HepG2 (cell line): ENCODE data around the gene AANAT. TPM values are rescaled to one million over a fixed set of nuclear protein-coding genes. Genes with fewer than 3 reads are reported as not detected.

Source experiments
- AFF4 ChIP-seq: sonication (generic); formaldehyde crosslinking; IDR thresholded peaks from 2 replicates; pipeline ENCODE4 v1.4.0; 2020; ENCODE audit warnings: missing genetic modification reagents
- AGO1 ChIP-seq: fragments of 200-400 bp; formaldehyde crosslinking; IDR thresholded peaks from 2 replicates; pipeline ENCODE4 v1.6.1; 2017; ENCODE audit warnings: mild to moderate bottlenecking, low read depth, low read length, moderate library complexity; ENCODE audit not compliant: poor library complexity, severe bottlenecking
- polyA plus RNA-seq, 8 experiments: library from polyadenylated mRNA; depleted of rRNA in 3 of 8; stranded (reverse) in 7 of 8; unstranded in 1 of 8; fragments of >200 nt; fragmentation: Illumina TruSeq in 4 of 8; extraction: Trizol in 4 of 8; gene quantifications; 2 replicates each; pipeline versions ENCODE4 v1.2.1 to v1.2.3, GENCODE V29; 2011 to 2016; ENCODE audit warnings: low read depth in 4 of 8, missing spikeins in 1 of 8, mixed read lengths in 1 of 8; ENCODE audit not compliant: insufficient read depth in 1 of 8
- total RNA-seq, 5 experiments: library from RNA; depleted of rRNA; stranded (reverse); fragments of >200 nt; fragmentation: Illumina TruSeq; extraction: Trizol; gene quantifications; 2 replicates each; pipeline ENCODE4 v1.2.3, GENCODE V29; 2016; ENCODE audit warnings: low read depth in 1 of 5
- TF ChIP-seq, protein P1 (sequence below): sonication (generic); formaldehyde crosslinking; IDR thresholded peaks from 2 replicates; pipeline ENCODE4 v1.5.0; 2020; ENCODE audit warnings: mild to moderate bottlenecking, missing genetic modification reagents, borderline replicate concordance

Gene AANAT
- total and polyA plus RNA-seq, 2 of the 13 experiments (the other 11 are each of a cell fraction or from before 2014, with no cell fraction given), result 0.07 TPM; not detected in 1

GRCh38 chr17:76449126-76449525 lies 18.3 kb upstream of the AANAT start (continued):
- TF ChIP-seq, protein P1, sequence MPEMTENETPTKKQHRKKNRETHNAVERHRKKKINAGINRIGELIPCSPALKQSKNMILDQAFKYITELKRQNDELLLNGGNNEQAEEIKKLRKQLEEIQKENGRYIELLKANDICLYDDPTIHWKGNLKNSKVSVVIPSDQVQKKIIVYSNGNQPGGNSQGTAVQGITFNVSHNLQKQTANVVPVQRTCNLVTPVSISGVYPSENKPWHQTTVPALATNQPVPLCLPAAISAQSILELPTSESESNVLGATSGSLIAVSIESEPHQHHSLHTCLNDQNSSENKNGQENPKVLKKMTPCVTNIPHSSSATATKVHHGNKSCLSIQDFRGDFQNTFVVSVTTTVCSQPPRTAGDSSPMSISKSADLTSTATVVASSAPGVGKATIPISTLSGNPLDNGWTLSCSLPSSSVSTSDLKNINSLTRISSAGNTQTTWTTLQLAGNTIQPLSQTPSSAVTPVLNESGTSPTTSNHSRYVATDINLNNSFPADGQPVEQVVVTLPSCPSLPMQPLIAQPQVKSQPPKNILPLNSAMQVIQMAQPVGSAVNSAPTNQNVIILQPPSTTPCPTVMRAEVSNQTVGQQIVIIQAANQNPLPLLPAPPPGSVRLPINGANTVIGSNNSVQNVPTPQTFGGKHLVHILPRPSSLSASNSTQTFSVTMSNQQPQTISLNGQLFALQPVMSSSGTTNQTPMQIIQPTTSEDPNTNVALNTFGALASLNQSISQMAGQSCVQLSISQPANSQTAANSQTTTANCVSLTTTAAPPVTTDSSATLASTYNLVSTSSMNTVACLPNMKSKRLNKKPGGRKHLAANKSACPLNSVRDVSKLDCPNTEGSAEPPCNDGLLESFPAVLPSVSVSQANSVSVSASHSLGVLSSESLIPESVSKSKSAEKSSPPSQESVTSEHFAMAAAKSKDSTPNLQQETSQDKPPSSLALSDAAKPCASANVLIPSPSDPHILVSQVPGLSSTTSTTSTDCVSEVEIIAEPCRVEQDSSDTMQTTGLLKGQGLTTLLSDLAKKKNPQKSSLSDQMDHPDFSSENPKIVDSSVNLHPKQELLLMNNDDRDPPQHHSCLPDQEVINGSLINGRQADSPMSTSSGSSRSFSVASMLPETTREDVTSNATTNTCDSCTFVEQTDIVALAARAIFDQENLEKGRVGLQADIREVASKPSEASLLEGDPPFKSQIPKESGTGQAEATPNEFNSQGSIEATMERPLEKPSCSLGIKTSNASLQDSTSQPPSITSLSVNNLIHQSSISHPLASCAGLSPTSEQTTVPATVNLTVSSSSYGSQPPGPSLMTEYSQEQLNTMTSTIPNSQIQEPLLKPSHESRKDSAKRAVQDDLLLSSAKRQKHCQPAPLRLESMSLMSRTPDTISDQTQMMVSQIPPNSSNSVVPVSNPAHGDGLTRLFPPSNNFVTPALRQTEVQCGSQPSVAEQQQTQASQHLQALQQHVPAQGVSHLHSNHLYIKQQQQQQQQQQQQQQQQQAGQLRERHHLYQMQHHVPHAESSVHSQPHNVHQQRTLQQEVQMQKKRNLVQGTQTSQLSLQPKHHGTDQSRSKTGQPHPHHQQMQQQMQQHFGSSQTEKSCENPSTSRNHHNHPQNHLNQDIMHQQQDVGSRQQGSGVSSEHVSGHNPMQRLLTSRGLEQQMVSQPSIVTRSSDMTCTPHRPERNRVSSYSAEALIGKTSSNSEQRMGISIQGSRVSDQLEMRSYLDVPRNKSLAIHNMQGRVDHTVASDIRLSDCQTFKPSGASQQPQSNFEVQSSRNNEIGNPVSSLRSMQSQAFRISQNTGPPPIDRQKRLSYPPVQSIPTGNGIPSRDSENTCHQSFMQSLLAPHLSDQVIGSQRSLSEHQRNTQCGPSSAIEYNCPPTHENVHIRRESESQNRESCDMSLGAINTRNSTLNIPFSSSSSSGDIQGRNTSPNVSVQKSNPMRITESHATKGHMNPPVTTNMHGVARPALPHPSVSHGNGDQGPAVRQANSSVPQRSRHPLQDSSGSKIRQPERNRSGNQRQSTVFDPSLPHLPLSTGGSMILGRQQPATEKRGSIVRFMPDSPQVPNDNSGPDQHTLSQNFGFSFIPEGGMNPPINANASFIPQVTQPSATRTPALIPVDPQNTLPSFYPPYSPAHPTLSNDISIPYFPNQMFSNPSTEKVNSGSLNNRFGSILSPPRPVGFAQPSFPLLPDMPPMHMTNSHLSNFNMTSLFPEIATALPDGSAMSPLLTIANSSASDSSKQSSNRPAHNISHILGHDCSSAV (CRISPR knock-in tag), result no peak
- TF ChIP-seq AFF4 (CRISPR knock-in tag), result no peak
- no peak for TF ChIP-seq AGO1
